Esophagus muscularis mucosa (tissue), 4 donors: Measurements from ENCODE around the gene FGD6. TPM values are rescaled to one million over a fixed set of nuclear protein-coding genes. Genes with fewer than 3 reads are reported as not detected.

ENCODE experiments used
- DNase-seq: peaks from one replicate; pipeline ENCODE4 v3.0.0-alpha.2; 2017; ENCODE audit errors: extremely low spot score
- H3K27ac ChIP-seq, 4 donors: fragments of 200-600 bp; sonication (generic); replicated peaks in 1 of 4; 1 replicate in 3 of 4; 2 replicates in 1 of 4; pipeline ENCODE4 v1.5.1; 2016 to 2019; ENCODE audit warnings: mild to moderate bottlenecking in 1 of 4
- H3K27me3 ChIP-seq, 4 donors: fragments of 200-600 bp; sonication (generic); one replicate each; pipeline versions ENCODE4 v1.5.1 to v1.6.0; 2016 to 2019
- H3K36me3 ChIP-seq, 4 donors: fragments of 200-600 bp; sonication (generic); one replicate each; pipeline ENCODE4 v1.5.1; 2016 to 2019
- H3K4me1 ChIP-seq, 4 donors: fragments of 200-600 bp; sonication (generic); one replicate each; pipeline ENCODE4 v1.5.1; 2016 to 2019
- H3K4me3 ChIP-seq, 4 donors: fragments of 200-600 bp; sonication (generic); 1 replicate in 2 of 4; 2 replicates in 2 of 4; pipeline ENCODE4 v1.5.1; 2016 to 2019; ENCODE audit warnings: mild to moderate bottlenecking in 4 of 4, moderate library complexity in 1 of 4
- H3K9me3 ChIP-seq, 4 donors: fragments of 200-600 bp; sonication (generic); 1 replicate in 3 of 4; 2 replicates in 1 of 4; pipeline ENCODE4 v1.5.1; 2016 to 2019
- CTCF ChIP-seq, 3 experiments: fragments of 200-600 bp in 2 of 3; fragments of 450-650 bp in 1 of 3; sonication (generic) in 2 of 3; IDR thresholded peaks; one replicate each; pipeline ENCODE4 v1.5.1; 2017 to 2019; ENCODE audit warnings: antibody characterized with exemption in 3 of 3, mild to moderate bottlenecking in 2 of 3, moderate library complexity in 1 of 3
- EP300 ChIP-seq: sonication (generic); formaldehyde crosslinking; IDR thresholded peaks from one replicate; pipeline ENCODE4 v1.6.1; 2017; ENCODE audit warnings: antibody characterized with exemption
- POLR2A ChIP-seq: fragments of 450-650 bp; IDR thresholded peaks from one replicate; pipeline ENCODE4 v1.6.1; 2017; ENCODE audit warnings: antibody characterized with exemption, moderate library complexity, mild to moderate bottlenecking, low read depth
- POLR2AphosphoS5 ChIP-seq, 2 donors: sonication (generic); formaldehyde crosslinking; IDR thresholded peaks; one replicate each; pipeline ENCODE4 v1.6.1; 2017; ENCODE audit warnings: antibody characterized with exemption in 2 of 2
- WGBS: methylation state at CpG from one replicate; pipeline ENCODE4 v1.1.5; 2018; 5-methylcytosine and 5-hydroxymethylcytosine counted together
- intact Hi-C: fragments of 100-400 bp; cut with DNase I; formaldehyde crosslinking; loops from one replicate; pipeline ENCODE4 v1.15.1; 2023
- total RNA-seq, 4 donors: library from RNA; depleted of rRNA; stranded (reverse); fragments of >200 nt; gene quantifications; one replicate each; pipeline versions ENCODE4 v1.1.0 to v1.2.1, GENCODE V29; 2016

FGD6 gene
- total RNA-seq, 4 donors from 2014 or later, result 30.5 to 48.6 (median 37.3) TPM

GRCh38 chr12:95118788-95119179, 98.5 kb downstream of the FGD6 start:
- 86% methylated on average over 3 of the region's 3 CpGs for WGBS
- intact Hi-C loops, result loop anchor here (5.0 kb wide), 1 partner anchor 99 kb away; the partner anchor contains the start of genes FGD6 and VEZT
- H3K27ac ChIP-seq, result peak overlapping the region in 3 of 4 donors; percentile 7 to 74 (median 73)

GRCh38 chr12:95118138-95118787, 99.0 kb downstream of the FGD6 start:
- 40% methylated on average over 4 of the region's 4 CpGs for WGBS

More at GRCh38 chr12:95118788-95119179, 98.5 kb downstream of the FGD6 start:
- no peaks in the 10 kb centered on the region for H3K36me3 ChIP-seq
- H3K9me3 ChIP-seq, result no peaks in the 10 kb centered on the region
- H3K27me3 ChIP-seq, result no peaks in the 10 kb centered on the region
- H3K4me1 ChIP-seq, result peaks cover 26 to 42% (median 42%) of the 10 kb centered on the region in 4 donors
- no peak for DNase-seq
- no peak for TF ChIP-seq CTCF (IDR thresholded peaks at IDR 0.05)
- TF ChIP-seq POLR2A, result no peak
- TF ChIP-seq POLR2AphosphoS5 (IDR thresholded peaks at IDR 0.05), result no peak
- no peak for TF ChIP-seq EP300
- no peak overlapping the region for H3K4me3 ChIP-seq

DNA sequence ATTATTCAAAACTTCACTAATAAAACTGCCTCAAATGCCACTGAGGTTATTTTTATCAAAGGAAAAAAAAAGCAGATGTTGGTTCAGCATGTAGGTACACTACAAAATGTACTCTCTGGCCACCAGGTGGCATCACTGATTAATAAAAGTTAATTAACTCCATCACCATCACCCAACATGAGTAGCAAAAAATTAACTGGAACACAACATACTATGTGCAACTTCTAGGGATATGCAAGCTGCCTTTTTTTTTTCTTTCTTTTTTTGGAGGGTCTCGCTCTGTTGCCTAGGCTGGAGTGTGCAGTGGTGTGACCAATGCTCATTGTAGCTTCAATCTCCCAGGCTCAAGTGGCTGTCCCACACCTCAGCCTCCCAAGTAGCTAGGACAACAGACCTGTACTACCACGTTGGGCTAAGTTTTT, 100.1 kb downstream of the FGD6 start:
- TF ChIP-seq POLR2A (no peak), EP300 (no peak), CTCF (IDR thresholded peaks at IDR 0.05) (peak; percentile 70 to 80 (median 80)), POLR2AphosphoS5 (IDR thresholded peaks at IDR 0.05) (peak in 1 of 2 donors; percentile 23)

More at GRCh38 chr12:95118138-95118787, 99.0 kb downstream of the FGD6 start:
- no peak for DNase-seq
- Histone ChIP-seq H3K4me1 (peaks cover 26 to 42% (median 40%) of the 10 kb centered on the region in 4 donors), H3K27me3 (no peaks in the 10 kb centered on the region), H3K4me3 (no peak overlapping the region), H3K36me3 (peaks cover 0 to 2% (median under 1%) of the 10 kb centered on the region in 4 donors), H3K9me3 (no peaks in the 10 kb centered on the region), H3K27ac (peak overlapping the region; percentile 7 to 74 (median 68))
- intact Hi-C loops, result loop anchor here (5.0 kb wide), 1 partner anchor 99 kb away; the partner anchor contains the start of genes FGD6 and VEZT
- TF ChIP-seq POLR2A, result no peak
- peak in 1 of 2 donors; percentile 11 for TF ChIP-seq POLR2AphosphoS5 (IDR thresholded peaks at IDR 0.05)

GRCh38 chr12:95116773-95117172, 100.5 kb downstream of the FGD6 start:
- H3K27me3 ChIP-seq, result no peaks in the 10 kb centered on the region
- intact Hi-C loops, result loop anchor here (2.0 to 5.0 kb wide), 4 partner anchors 44 to 418 kb away; partner anchors contain the start of genes FGD6, NR2C1 and VEZT
- H3K4me1 ChIP-seq, result peaks cover 26 to 42% (median 40%) of the 10 kb centered on the region in 4 donors
- H3K4me3 ChIP-seq, result no peak overlapping the region
- H3K36me3 ChIP-seq, result peaks cover 0 to 17% (median 14%) of the 10 kb centered on the region in 4 donors
- peak overlapping the region; percentile 56 to 74 (median 68) for H3K27ac ChIP-seq
- TF ChIP-seq EP300, result no peak
- TF ChIP-seq POLR2AphosphoS5 (IDR thresholded peaks at IDR 0.05), result no peak
- no peak for TF ChIP-seq CTCF (IDR thresholded peaks at IDR 0.05)
- TF ChIP-seq POLR2A, result no peak
- WGBS, result 44% methylated on average over 3 of the region's 3 CpGs
- DNase-seq, result no peak
- no peaks in the 10 kb centered on the region for H3K9me3 ChIP-seq

More for the DNA sequence above, 100.1 kb downstream of the FGD6 start:
- intact Hi-C loops, result loop anchor here (2.0 to 5.0 kb wide), 4 partner anchors 44 to 418 kb away; partner anchors contain the start of genes FGD6, NR2C1 and VEZT
- peaks cover 0 to 13% (median 11%) of the 10 kb centered on the region in 4 donors for H3K36me3 ChIP-seq
- H3K27ac ChIP-seq, result peak overlapping the region; percentile 56 to 74 (median 68)
- DNase-seq, result no peak
- H3K9me3 ChIP-seq, result no peaks in the 10 kb centered on the region
- peaks cover 26 to 42% (median 40%) of the 10 kb centered on the region in 4 donors for H3K4me1 ChIP-seq
- no peak overlapping the region for H3K4me3 ChIP-seq
- WGBS, result 64% methylated on average over 2 of the region's 2 CpGs
- H3K27me3 ChIP-seq, result no peaks in the 10 kb centered on the region

- Histone ChIP-seq H3K9me3 (no peaks in the 10 kb centered on the region), H3K27ac (peak overlapping the region; percentile 56 to 74 (median 68)), H3K36me3 (peaks cover 0 to 19% (median 15%) of the 10 kb centered on the region in 4 donors), H3K4me3 (no peak overlapping the region), H3K27me3 (no peaks in the 10 kb centered on the region), H3K4me1 (peaks cover 26 to 42% (median 40%) of the 10 kb centered on the region in 4 donors)
- TF ChIP-seq CTCF (IDR thresholded peaks at IDR 0.05) (no peak), EP300 (no peak), POLR2AphosphoS5 (IDR thresholded peaks at IDR 0.05) (no peak), POLR2A (no peak)
- WGBS, result 48% methylated on average over 4 of the region's 4 CpGs
- intact Hi-C loops, result loop anchor here (2.0 to 5.0 kb wide), 4 partner anchors 44 to 418 kb away; partner anchors contain the start of genes FGD6, NR2C1 and VEZT
- no peak for DNase-seq
These were observed 100.9 kb downstream of the FGD6 start for GRCh38 chr12:95116341-95116740.
